T follicular helper cell (primary cell): Measurements from ENCODE around the gene TMEM266.
A peak's percentile ranks its signal among the peaks of the same experiment; 100 is the strongest.

ENCODE experiments used
- DNase-seq: peaks from one replicate; pipeline ENCODE4 v3.0.0-alpha.2; 2020; ENCODE audit warnings: low read depth

Gene TMEM266

DNA sequence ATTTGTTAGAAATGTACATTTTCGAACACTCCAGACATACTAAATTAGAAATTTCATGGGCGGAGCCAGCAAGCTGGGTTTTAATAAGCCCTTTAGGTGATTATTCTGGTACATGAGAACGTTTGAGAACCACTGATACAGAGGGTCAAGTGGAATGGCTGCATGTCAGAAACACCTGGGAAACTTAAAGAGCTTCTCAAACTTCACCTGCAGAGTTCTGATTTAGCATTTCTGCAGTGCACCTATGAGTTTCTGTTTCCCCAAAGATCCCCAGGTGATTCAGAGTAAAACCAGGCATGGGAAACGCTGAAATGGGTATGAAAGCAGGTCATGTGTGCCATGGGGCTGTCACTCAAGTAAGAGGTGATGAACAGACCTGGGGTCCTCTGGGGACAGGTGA lies 68.1 kb downstream of the TMEM266 start:
- DNase-seq, result no peak

DNA sequence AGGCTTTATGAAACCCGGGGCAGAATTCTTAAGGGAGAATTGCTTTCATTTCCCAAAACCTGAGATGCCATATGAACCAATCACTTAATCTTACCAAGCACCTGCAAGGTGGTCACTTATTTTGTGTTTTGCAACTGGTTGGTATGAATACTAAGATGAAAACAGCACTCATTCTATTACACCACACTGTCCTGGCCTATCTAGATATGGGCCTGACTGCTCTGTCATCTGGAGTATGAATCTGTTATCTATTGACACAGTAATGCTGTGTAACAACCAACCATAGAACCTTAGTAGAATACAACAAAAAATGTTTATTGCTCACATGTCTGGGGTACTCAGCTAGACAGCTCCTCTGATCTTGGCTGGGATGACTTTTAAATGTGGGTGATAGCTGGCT lies 74.8 kb downstream of the TMEM266 start:
- DNase-seq, result no peak

DNA sequence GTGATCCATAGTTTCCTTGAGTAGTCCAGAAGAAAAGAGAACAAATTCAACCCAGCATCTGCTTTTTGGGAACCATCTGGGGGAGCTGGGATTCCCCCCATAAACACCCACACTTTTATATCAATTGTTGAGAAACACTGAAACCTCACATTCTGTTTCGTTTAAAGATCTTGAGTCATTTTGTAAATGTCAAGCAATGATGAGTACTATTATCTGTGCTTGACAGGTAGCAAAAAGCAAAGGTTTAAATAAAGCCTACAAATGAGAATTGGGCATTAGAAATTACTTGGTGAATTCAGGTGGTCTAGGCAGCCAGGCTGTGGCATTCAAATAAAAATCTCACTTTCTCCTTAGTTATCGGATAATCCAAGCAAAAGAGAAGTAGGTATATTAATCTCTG lies 75.7 kb downstream of the TMEM266 start:
- no peak for DNase-seq

DNA sequence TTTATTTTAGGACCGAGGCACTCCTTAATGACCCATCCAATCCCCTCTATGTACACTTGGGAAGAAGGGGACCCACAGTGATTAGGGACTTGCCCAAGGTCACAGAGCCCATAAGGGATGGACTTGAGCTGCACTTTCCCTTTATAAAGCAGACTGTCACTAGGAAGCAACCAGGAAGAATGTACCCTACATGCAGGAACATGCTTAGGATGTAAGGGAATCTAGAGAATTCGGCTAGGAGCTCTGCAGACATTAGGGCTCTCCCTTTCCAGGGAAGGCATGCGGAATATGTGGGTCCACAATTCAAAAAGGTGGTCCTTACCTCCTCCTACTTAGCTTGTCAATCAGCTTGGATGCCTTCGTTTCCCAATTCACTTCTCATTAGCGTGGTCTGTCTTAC lies 78.7 kb downstream of the TMEM266 start:
- no peak for DNase-seq

DNA sequence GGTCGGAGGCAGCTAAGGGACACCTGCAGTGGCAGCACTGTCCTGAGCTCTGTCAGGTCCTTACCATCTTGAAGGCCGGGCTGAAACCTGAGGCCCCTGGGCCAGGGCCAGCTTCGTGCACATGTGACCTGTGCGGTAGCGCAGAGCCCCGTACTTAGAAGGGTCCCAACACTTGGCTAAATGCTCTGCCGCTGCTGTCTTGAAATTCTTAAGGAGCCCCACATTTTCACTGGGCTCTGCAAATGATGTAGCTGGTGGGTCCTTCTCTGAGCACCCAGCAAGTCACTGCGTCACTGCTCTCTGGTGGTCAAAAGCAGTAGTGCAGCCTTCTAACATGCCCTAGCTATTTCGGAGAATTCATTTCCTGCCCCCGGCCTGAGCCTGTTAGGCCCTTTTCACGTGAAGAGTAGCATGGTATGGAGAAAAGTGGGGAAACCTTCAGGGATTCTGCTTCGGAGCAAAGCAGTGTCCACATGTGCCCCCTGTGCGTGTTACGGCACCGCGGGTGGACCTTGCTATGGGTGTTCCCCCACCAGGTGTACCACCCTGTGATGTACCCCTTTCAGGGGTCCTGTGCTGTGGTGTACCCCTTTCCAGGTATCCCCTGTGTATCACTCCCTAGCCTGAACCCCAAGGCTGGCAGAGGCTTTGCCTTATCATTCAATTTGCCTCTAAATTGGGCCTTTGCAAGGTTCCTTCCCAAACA lies 79.7 kb downstream of the TMEM266 start:
- DNase-seq, result peak; percentile 50

DNA sequence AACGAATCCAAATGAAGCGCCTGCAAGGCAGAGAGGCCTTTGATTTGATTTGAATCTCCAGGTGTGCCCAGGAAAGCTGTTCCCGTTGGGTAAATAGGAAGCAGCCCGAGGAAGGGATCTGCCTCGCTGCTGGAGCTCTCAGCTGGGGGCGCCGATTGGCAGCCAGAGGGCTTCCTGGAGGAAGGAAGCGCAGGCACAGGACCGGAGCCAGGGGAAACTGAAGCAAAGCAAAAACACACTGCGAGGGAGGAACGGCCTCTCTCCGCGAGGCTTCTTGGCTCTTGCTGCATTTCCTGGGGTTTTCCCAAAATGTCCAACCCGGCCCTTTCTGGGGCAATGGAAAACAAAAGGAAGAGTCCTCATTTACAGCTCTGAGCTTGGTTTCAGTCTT lies 80.3 kb downstream of the TMEM266 start:
- DNase-seq, result no peak

DNA sequence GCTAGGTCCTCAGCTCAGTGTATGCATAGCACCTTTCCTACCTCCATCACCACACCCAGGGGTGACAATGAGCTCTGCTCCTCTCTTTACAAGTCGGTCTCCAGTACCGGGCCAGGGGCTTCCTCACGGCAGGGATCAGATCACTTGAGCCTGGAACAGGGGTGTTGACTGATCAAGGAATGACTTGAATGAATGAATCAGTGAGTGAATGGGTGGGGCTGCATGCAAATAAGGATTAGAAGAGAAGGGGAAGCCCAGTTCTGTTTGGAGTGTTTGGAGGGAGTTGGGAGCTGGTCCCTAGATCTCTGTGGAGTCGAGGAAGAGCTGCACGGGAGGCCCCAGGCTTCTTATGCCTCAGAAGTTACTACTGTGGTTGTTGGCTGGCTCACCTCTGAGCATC lies 87.0 kb downstream of the TMEM266 start:
- DNase-seq, result no peak

DNA sequence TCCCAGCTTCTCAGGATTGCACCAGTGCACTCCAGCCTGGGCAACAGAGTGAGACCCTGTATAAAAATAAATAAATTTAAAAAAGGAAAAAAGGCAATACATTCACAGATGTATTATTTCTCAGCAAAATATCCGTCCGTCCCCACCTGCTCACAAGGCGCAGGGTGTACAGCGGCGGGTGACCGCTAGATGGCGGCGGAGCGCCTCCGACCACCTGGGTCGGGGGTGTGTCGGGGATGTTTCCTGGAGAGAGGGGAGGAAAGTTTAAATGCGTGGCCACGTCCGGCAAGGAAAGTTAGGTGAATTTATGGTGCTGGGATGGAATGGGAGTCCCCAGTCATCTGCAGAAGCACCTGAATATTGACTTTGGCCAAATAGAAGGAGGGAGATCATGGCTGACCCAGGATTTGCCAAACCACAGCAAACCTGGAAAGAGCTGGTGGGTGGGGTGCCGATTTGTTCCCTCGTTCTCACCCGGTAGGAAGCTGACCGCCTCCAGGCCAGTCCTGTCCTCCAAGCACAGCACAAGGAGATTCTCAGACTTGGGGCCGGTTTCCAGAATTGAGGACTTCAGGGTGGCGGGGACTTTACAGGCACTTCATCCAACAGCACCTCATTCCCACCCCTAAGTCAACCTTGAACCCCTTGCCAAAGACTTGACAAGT lies 88.3 kb downstream of the TMEM266 start:
- DNase-seq, result peak; percentile 28

DNA sequence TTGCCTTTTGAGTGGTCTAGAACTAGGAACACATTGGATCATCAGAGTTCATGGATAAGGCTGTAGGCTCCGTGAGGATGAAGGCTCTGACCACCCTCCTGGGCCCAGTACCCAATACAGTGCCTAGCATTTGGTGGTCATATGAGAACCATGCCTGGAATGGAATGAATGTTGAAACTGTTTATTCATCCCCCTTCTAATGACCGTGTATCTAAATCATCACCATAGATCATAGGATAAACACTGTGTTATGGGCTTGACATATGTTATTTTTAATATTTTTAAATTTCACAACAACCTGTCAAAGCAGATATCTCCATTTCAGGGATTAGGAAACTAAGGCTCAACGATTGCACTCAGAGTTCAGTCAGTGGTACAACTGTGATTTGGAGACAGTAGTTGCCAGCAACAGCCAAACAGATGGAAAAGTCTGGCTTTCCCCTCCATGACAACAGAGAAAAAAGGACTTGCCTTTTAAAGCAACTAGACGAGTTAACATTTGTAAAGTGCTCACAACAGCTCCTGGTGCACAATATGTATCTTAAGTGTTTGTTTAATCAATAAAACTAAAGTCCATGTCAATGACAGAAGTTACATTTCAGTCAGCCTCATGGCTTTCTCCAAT lies 89.6 kb downstream of the TMEM266 start:
- DNase-seq, result no peak

DNA sequence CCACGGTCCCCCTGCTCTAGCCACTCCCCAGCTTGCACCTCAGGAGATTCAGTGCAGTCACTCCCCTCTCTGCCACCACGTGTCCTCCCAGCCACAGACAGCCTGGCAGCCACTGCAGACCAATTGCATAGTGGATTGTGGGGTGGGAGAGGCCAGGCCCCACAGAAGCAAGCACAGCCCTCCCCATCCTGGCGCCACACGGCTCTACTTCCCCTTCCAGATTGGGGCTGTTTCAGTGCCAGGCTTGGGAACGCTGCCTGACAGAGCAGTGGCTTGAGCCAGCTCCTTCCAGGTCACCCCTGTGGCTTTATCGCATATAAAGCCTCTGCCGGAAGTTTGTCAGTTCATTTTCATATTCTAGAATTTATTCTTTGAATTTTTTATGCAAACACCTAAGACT lies 90.7 kb downstream of the TMEM266 start:
- DNase-seq, result no peak

DNA sequence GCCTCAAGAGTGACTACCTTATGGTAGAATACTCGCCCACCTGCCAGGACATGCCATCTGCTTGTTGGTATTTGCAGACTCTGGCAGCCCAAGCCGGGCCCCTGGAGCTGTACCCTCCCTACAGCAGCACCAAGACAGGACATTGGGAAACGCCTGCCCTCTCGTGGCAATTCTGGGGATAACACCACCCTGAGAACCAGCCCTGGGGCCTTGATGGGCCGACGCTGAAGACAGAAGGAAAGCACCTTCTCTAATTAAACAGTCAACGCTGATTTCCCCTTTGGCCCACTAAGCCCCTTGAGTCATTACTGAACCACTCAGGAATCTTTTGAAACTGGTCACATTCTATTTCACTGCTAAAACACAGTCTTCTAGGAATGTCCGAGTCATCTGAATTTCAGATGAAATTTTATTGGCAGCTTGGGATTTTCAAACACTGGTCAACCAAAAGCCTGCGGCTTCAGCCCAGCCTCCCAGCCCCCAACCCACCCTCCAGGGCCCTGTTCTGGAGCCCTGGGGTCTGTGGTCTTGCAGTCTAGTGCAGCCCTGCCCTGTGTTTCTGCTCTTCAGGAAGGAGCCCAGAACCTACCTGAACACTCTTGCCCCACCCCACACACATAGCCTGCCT lies 91.3 kb downstream of the TMEM266 start:
- peak; percentile 50 for DNase-seq

DNA sequence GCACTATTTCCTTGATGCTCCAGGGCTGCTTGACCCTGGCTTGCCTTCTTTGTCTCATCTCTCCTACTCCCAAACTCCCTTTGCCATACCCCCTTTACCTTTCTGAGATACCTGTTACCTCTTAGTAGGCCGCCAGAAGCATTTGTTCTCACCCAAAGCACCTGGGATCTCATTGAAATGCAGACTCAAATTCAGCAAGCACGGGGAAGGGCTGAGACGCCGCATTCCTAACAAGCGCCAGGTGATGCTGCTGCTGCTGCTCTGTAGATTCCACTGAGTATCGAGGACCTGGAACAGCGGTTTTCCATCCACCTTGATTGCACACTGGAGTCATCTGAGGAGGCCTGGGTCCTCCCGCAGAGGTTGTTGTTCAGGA lies 91.8 kb downstream of the TMEM266 start:
- no peak for DNase-seq

DNA sequence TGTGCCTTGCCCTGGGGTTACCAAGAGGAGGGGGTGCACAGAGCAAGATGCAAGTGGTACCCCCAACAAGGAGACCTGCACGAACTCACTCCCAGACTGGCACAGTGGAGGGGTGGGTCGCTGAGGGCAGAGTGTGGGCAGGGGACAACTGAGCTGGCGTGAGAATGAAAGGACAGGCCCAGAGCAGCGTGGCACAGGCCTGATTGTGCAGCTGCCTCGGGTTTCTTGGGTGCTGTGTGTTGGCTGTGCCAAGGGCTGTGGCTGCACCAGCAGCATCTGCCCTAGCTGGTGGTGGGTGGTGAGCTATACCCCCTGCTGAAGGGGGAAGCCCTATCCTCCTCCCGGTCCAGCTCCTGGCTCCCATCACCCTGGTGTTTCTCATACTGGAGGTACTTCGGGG lies 92.4 kb downstream of the TMEM266 start:
- DNase-seq, result no peak

DNA sequence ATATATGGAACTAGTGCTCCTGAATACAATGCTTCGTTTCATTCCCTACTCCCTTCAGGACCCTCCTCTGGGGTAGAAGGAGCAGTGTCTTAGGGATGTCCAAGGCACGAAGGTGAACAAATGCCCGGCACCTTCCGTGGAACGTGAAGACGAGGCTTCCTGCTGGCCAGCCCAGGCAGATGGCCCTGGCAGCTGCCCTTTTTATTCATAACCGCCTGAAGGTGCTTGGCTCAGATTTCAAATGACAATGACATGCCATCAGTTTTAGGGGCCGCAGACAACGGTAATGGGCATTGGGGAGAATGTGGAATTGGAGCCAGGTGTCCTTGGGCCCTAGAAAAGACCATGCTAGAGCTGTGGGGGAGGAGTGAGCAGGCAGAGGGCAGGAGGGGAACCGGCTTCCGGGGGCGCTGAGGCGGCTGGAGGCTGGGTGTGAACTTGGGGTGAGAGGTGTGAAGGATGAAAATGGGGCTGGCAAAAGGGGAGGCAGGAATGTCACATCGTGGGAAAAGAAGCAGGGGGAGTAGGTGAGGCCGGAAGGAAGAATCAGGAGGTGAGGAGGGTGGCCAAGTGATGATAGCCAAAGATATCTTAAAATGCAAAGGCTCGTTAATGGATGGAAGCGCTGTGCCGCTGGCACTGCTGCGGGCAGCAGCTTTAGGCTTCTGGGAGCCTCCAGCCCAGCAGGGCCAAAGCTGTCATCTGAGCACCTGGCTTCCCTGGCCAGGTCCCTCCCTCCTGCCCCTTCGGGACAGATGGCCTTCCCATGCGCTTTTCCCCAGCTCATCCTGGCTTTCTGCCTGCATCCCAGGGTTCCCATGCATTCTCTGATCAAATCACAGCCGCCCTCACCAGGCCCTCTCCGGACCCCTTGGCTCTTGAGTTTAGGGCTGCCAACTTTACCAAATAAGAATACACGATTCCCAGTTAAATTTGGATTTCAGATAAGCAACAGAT lies 93.7 kb downstream of the TMEM266 start:
- no peak for DNase-seq

DNA sequence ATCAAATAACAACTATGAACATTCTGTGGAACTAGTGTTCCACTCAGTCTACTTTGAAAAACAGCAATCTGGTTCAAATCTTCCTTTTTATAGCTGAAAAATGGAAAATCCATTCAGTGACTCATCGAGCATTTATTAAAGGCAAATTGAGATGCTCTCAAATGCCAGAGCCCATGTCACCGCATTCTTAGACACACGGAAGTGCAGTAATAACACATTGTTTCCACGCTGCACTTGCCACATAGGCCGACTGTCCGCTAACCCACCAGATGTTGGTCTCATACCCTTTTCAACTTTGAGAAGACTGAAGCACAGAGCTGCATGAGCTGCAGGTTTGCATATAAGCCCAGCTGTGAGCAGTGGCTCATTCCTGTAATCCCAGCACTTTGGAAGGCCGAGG lies 95.9 kb downstream of the TMEM266 start:
- no peak for DNase-seq

DNA sequence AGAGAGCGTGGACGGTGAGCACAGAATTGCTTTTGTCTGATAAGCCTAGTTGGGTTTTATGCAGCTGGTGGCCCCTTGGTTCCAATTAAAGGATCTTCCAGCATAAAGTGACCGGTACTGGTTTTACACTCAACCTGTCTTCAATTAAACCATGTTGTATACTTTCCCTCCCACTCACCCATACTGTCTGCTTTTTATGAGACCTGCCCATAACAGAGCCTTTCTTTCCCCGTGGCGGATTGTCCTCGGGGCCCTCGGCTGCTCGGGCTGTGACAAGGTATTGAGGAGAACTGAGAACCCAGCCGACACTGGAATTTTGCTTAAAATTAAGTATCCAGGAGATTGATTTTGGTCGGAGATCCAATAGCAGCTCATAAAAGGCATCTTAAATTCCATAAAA lies 98.4 kb downstream of the TMEM266 start:
- DNase-seq, result no peak

DNA sequence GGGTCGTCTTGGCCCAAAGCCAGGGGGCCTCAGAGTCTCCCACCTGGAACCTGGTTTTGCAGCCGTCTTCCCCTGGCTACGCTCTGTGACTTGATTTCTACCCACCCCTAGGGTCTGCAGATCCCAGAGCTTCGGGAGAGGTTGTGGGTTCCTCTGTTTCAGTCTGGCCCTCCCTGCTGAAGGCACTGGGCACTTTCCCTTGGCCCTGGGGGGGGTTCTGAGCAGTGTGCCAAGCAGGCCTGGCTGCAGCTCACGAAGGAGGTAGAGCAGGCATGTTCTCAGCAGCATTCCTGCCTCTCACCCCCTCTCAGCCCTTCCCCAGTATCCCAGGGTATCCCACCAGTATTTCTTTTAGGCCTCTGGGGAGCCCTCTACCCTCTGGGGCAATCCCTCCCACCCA lies 99.0 kb downstream of the TMEM266 start:
- DNase-seq, result no peak

DNA sequence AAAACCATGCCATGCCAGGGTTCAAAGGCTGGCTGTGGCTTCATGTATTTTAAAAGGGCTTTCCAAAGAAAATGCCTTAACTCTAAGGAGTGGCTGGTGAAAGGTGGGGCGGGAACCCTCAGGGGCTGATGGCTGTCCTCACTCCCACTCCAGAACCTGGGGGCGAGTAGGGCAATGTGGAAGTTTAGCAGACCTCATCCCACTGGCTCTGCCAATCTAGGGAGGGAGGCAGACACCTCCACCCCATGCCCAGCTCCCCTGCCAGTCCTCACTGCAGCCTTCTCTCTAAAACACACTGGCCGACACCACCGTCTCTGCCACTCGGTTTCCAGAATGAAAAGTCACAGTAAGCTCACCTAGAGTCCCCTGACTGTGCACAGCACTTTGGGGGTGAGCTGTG lies 99.5 kb downstream of the TMEM266 start:
- DNase-seq, result no peak

DNA sequence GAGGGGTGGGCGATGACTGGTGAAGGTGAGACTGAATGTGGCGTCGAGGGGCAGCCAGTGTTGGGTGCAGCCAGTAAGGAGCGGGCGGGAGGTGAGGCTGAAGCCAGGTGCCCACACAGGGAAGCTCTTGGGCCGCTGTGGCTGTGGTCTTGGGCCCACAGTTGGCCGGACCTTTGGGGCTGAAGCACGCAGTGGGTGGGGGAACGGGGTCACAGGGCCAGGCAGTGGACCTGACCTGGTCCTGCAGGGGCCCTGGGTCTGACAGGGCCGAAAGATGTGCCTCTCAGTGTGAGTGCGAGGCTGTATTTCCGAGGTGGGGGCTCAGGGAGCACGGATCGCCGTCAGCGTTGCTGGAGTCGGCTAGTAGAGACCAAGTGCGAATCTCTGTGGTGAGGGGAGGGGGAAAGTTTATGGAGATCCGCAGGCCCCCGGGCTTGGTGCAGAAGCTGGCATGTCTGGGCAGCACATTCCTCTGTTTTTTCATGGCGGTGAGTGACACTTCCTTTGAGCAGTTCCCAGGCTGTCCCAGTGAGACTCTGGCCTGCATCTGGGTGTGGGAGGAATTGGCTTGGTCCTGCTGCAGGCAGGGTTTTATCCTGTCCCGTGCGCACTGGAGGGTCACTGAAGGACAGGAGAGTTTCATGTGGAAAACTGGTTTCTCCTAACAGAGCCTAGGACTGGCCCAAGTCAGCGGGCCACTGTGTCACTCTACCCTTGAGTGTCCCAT lies 100.8 kb downstream of the TMEM266 start:
- no peak for DNase-seq

DNA sequence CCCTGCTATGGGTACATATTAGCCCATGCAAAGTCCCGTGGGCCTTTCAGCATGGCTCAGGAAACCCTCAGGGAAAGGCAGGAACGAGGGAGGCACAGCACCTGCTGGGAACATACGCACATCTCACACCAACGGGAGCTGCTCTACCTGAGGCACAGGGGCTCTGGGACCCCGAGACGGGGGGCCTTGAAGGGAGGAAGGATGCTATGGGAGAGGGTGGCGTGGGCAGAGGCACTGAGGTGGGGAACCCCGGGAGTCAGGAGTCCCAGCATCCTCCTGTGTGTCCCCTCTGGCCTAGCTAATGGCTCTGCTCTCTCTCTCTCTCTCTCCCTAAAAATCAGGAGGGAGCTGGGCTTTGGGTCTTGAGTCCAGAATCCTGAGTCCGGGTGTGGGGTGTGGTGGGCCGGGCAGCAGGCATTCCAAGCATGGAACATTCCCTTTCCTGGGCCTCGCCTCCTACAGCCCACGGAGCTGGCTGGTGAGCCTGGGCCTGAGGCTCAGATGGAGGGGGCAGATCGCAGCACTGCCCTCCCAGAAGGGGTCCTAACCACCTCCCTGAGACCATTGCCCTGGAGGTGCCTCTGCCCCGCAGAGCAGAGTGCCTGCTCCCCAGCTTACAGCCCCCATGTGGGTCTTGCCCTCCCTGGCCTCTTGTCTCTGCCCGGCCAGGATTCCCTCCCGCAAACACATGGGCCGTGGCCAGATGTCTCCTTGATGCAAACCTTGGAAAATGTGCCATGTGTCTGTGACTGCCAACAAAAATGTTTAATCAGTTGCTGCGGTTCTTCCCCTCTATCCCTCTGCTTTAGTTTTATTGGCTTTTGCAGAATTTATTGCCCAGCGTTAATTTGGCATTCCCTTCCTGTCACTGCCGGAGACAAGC lies 101.6 kb downstream of the TMEM266 start:
- no peak for DNase-seq
